HepG2 (cell line): ENCODE data around the gene ZDHHC14. TPM values are rescaled to one million over a fixed set of nuclear protein-coding genes. Genes with fewer than 3 reads are reported as not detected.

ENCODE experiments used
- DNMT3B ChIP-seq: conservative IDR thresholded peaks from 2 replicates; pipeline ENCODE4 v1.6.1; 2016; ENCODE audit warnings: missing biosample characterization, control low read depth
- HNF4G ChIP-seq, 2 experiments: sonication (generic) in 1 of 2; formaldehyde crosslinking in 1 of 2; IDR thresholded peaks; 2 replicates each; pipeline versions ENCODE4 v1.4.0 to v1.6.1; 2011 to 2020; ENCODE audit warnings: borderline replicate concordance in 2 of 2, low read depth in 2 of 2, mild to moderate bottlenecking in 2 of 2, low read length in 1 of 2, missing genetic modification reagents in 1 of 2, moderate library complexity in 1 of 2
- HNRNPK ChIP-seq: fragments of 200-400 bp; formaldehyde crosslinking; IDR thresholded peaks from 2 replicates; pipeline ENCODE4 v1.6.1; 2018; ENCODE audit warnings: low read length, low read depth, moderate library complexity, mild to moderate bottlenecking; ENCODE audit not compliant: poor library complexity, severe bottlenecking
- KAT7 ChIP-seq: IDR thresholded peaks from 2 replicates; pipeline ENCODE4 v1.6.1; 2018; ENCODE audit warnings: borderline replicate concordance, missing compliant biosample characterization
- KLF16 ChIP-seq, 2 experiments: sonication (generic) in 1 of 2; formaldehyde crosslinking in 1 of 2; IDR thresholded peaks; 2 replicates each; pipeline versions ENCODE4 v1.6.1 to v1.8.0; 2016 to 2023; ENCODE audit warnings: missing genetic modification reagents in 2 of 2, missing compliant biosample characterization in 1 of 2
- NAIF1 ChIP-seq: sonication (generic); formaldehyde crosslinking; IDR thresholded peaks from 2 replicates; pipeline ENCODE4 v1.5.0; 2020; ENCODE audit warnings: mild to moderate bottlenecking, missing genetic modification reagents, borderline replicate concordance
- NR1H2 ChIP-seq: sonication (generic); formaldehyde crosslinking; IDR thresholded peaks from 2 replicates; pipeline ENCODE4 v1.8.1; 2022; ENCODE audit warnings: low read depth, missing genetic modification reagents, borderline replicate concordance
- PHF21A ChIP-seq: sonication (generic); formaldehyde crosslinking; IDR thresholded peaks from 2 replicates; pipeline ENCODE4 v1.5.0; 2020; ENCODE audit warnings: mild to moderate bottlenecking, missing genetic modification reagents
- RAD21 ChIP-seq: fragments of 450-650 bp; formaldehyde crosslinking; IDR thresholded peaks from 2 replicates; pipeline ENCODE4 v1.5.0; 2020; ENCODE audit warnings: mild to moderate bottlenecking
- RFXANK ChIP-seq: IDR thresholded peaks from 2 replicates; pipeline ENCODE4 v1.6.1; 2016
- SNAI1 ChIP-seq: sonication (generic); formaldehyde crosslinking; IDR thresholded peaks from 2 replicates; pipeline ENCODE4 v1.5.0; 2020; ENCODE audit warnings: mild to moderate bottlenecking, missing genetic modification reagents, borderline replicate concordance
- THAP11 ChIP-seq: IDR thresholded peaks from 2 replicates; pipeline ENCODE4 v1.6.1; 2016; ENCODE audit warnings: missing biosample characterization, missing genetic modification reagents
- TOPORS ChIP-seq: sonication (generic); formaldehyde crosslinking; IDR thresholded peaks from 2 replicates; pipeline ENCODE4 v1.8.0; 2023; ENCODE audit warnings: mild to moderate bottlenecking, missing genetic modification reagents
- ZNF230 ChIP-seq: sonication (generic); formaldehyde crosslinking; IDR thresholded peaks from 2 replicates; pipeline ENCODE4 v1.4.0; 2020; ENCODE audit warnings: mild to moderate bottlenecking, missing genetic modification reagents
- ZNF326 ChIP-seq: sonication (generic); formaldehyde crosslinking; IDR thresholded peaks from 2 replicates; pipeline ENCODE4 v1.4.0; 2020; ENCODE audit warnings: missing genetic modification reagents, borderline replicate concordance
- ZNF530 ChIP-seq: sonication (generic); formaldehyde crosslinking; IDR thresholded peaks from 2 replicates; pipeline ENCODE4 v1.5.0; 2020; ENCODE audit warnings: low read depth, mild to moderate bottlenecking, missing genetic modification reagents
- ZNF543 ChIP-seq: sonication (generic); formaldehyde crosslinking; IDR thresholded peaks from 2 replicates; pipeline ENCODE4 v1.4.0; 2020; ENCODE audit warnings: mild to moderate bottlenecking, missing genetic modification reagents
- ZNF570 ChIP-seq: sonication (generic); formaldehyde crosslinking; IDR thresholded peaks from 2 replicates; pipeline ENCODE4 v1.4.0; 2020; ENCODE audit warnings: mild to moderate bottlenecking, missing genetic modification reagents, borderline replicate concordance
- ZNF577 ChIP-seq: sonication (generic); formaldehyde crosslinking; IDR thresholded peaks from 2 replicates; pipeline ENCODE4 v1.4.0; 2020; ENCODE audit warnings: mild to moderate bottlenecking, low read depth, missing genetic modification reagents, borderline replicate concordance
- ZNF615 ChIP-seq: sonication (generic); formaldehyde crosslinking; IDR thresholded peaks from 2 replicates; pipeline ENCODE4 v1.5.0; 2020; ENCODE audit warnings: mild to moderate bottlenecking, missing genetic modification reagents, borderline replicate concordance
- ZNF687 ChIP-seq: sonication (generic); formaldehyde crosslinking; IDR thresholded peaks from 2 replicates; pipeline ENCODE4 v1.5.1; 2020; ENCODE audit warnings: mild to moderate bottlenecking, missing genetic modification reagents, moderate library complexity
- ZNF720 ChIP-seq: sonication (generic); formaldehyde crosslinking; IDR thresholded peaks from 2 replicates; pipeline ENCODE4 v1.4.0; 2020; ENCODE audit warnings: missing genetic modification reagents
- ZNF850 ChIP-seq: sonication (generic); formaldehyde crosslinking; conservative IDR thresholded peaks from 2 replicates; pipeline ENCODE4 v1.9.0; 2021; ENCODE audit warnings: mild to moderate bottlenecking, missing genetic modification reagents
- polyA plus RNA-seq, 8 experiments: library from polyadenylated mRNA; depleted of rRNA in 3 of 8; stranded (reverse) in 7 of 8; unstranded in 1 of 8; fragments of >200 nt; fragmentation: Illumina TruSeq in 4 of 8; extraction: Trizol in 4 of 8; gene quantifications; 2 replicates each; pipeline versions ENCODE4 v1.2.1 to v1.2.3, GENCODE V29; 2011 to 2016; ENCODE audit warnings: low read depth in 4 of 8, missing spikeins in 1 of 8, mixed read lengths in 1 of 8; ENCODE audit not compliant: insufficient read depth in 1 of 8
- total RNA-seq, 5 experiments: library from RNA; depleted of rRNA; stranded (reverse); fragments of >200 nt; fragmentation: Illumina TruSeq; extraction: Trizol; gene quantifications; 2 replicates each; pipeline ENCODE4 v1.2.3, GENCODE V29; 2016; ENCODE audit warnings: low read depth in 1 of 5
- TF ChIP-seq, protein P1 (sequence below): sonication (generic); formaldehyde crosslinking; IDR thresholded peaks from 2 replicates; pipeline ENCODE4 v1.5.0; 2020; ENCODE audit warnings: missing genetic modification reagents

ZDHHC14 gene
- total and polyA plus RNA-seq, 2 of the 13 experiments (the other 11 are each of a cell fraction or from before 2014, with no cell fraction given) = 3.7 to 9.5 TPM

GRCh38 chr6:157434349-157435033 is 53.5 kb downstream of the ZDHHC14 start (continued):
- peak; percentile 30; the same call in 1 of the 2 replicates for TF ChIP-seq KAT7
- peak; percentile 60; the same call in 1 of the 2 replicates for TF ChIP-seq PHF21A
- TF ChIP-seq ZNF326 (CRISPR knock-in tag) = no peak
- no peak; the same call in 1 of the 2 replicates for TF ChIP-seq RAD21 (CRISPR knock-in tag)
- no peak for TF ChIP-seq ZNF720 (CRISPR knock-in tag)
- no peak for TF ChIP-seq NR1H2 (CRISPR knock-in tag)
- no peak for TF ChIP-seq RFXANK
- TF ChIP-seq ZNF850 (CRISPR knock-in tag) = no peak
- peak in 1 of 2 experiments; percentile 61; a peak in 1 of 4 replicates for TF ChIP-seq KLF16 (CRISPR knock-in tag; IDR thresholded peaks at IDR 0.05)
- no peak for TF ChIP-seq ZNF230 (CRISPR knock-in tag)
- TF ChIP-seq ZNF687 (CRISPR knock-in tag) = no peak; the same call in 1 of the 2 replicates
- TF ChIP-seq DNMT3B (CRISPR knock-in tag) = no peak
- TF ChIP-seq, protein P1, sequence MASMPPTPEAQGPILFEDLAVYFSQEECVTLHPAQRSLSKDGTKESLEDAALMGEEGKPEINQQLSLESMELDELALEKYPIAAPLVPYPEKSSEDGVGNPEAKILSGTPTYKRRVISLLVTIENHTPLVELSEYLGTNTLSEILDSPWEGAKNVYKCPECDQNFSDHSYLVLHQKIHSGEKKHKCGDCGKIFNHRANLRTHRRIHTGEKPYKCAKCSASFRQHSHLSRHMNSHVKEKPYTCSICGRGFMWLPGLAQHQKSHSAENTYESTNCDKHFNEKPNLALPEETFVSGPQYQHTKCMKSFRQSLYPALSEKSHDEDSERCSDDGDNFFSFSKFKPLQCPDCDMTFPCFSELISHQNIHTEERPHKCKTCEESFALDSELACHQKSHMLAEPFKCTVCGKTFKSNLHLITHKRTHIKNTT = no peak
- no peak for TF ChIP-seq THAP11 (CRISPR knock-in tag)
- TF ChIP-seq TOPORS (CRISPR knock-in tag) = no peak
- TF ChIP-seq ZNF570 (CRISPR knock-in tag) = no peak
- no peak for TF ChIP-seq ZNF543 (CRISPR knock-in tag)
- TF ChIP-seq NAIF1 (CRISPR knock-in tag) = no peak
- no peak for TF ChIP-seq ZNF530 (CRISPR knock-in tag)
- no peak for TF ChIP-seq ZNF577 (CRISPR knock-in tag)
- TF ChIP-seq HNRNPK = no peak
- TF ChIP-seq HNF4G (IDR thresholded peaks at IDR 0.05; ENCODE audit: borderline replicate concordance, low read depth, low read length) = no peak
- TF ChIP-seq HNF4G (CRISPR knock-in tag; IDR thresholded peaks at IDR 0.05; ENCODE audit: borderline replicate concordance, low read depth) = no peak
- TF ChIP-seq ZNF615 (CRISPR knock-in tag) = no peak
- no peak for TF ChIP-seq SNAI1 (CRISPR knock-in tag)
